Measurements from ENCODE around the gene MSI2.

The MSI2 gene

GRCh38 chr17:57466017-57466471 is 209.7 kb downstream of the MSI2 start:
- H3K9me2 ChIP-seq (replicated peaks; ENCODE audit: low read depth, low read length), result no peaks in the 10 kb centered on the region
- H2AFZ ChIP-seq (ENCODE audit: low read length), result no peak overlapping the region
- H3K79me2 ChIP-seq (ENCODE audit: insufficient read depth, low read length), result peaks cover 96% of the 10 kb centered on the region
- TF ChIP-seq CTCF (conservative IDR thresholded peaks at IDR 0.05; ENCODE audit: low read length) (no peak), EZH2phosphoT487 (IDR thresholded peaks at IDR 0.05; ENCODE audit: borderline replicate concordance) (no peak)
- no peak overlapping the region for H3K4me2 ChIP-seq (ENCODE audit: low read depth, low read length, poor library complexity, severe bottlenecking)
- H3K4me1 ChIP-seq (ENCODE audit: insufficient read depth, low read length, poor library complexity, severe bottlenecking), result peaks cover 77% of the 10 kb centered on the region
- H3K27me3 ChIP-seq (ENCODE audit: insufficient read depth, low read length, poor library complexity, severe bottlenecking), result no peaks in the 10 kb centered on the region
- no peaks in the 10 kb centered on the region for H3K9me3 ChIP-seq (ENCODE audit: insufficient read depth, low read depth, low read length)
- H3K9ac ChIP-seq (ENCODE audit: low read depth, low read length, poor library complexity, severe bottlenecking), result peak overlapping the region; percentile 16
- no peaks in the 10 kb centered on the region for H4K20me1 ChIP-seq (ENCODE audit: insufficient read depth, low read length, poor library complexity, severe bottlenecking)
- H3F3A ChIP-seq (ENCODE audit: low read depth), result no peaks in the 10 kb centered on the region
- H3K36me3 ChIP-seq (ENCODE audit: insufficient read depth, low read length), result peaks cover 18% of the 10 kb centered on the region; the same call in 1 of the 2 replicates
- H3K4me3 ChIP-seq (ENCODE audit: low read length, poor library complexity, severe bottlenecking), result no peak overlapping the region

- no peaks in the 10 kb centered on the region for H3K27me3 ChIP-seq (ENCODE audit: insufficient read depth, low read length, poor library complexity, severe bottlenecking)
- H4K20me1 ChIP-seq (ENCODE audit: insufficient read depth, low read length, poor library complexity, severe bottlenecking), result peaks cover 2% of the 10 kb centered on the region
- peaks cover 77% of the 10 kb centered on the region for H3K4me1 ChIP-seq (ENCODE audit: insufficient read depth, low read length, poor library complexity, severe bottlenecking)
- H3K9me2 ChIP-seq (replicated peaks; ENCODE audit: low read depth, low read length), result no peaks in the 10 kb centered on the region
- peaks cover 96% of the 10 kb centered on the region for H3K79me2 ChIP-seq (ENCODE audit: insufficient read depth, low read length)
- no peak overlapping the region for H3K4me3 ChIP-seq (ENCODE audit: low read length, poor library complexity, severe bottlenecking)
- TF ChIP-seq EZH2phosphoT487 (IDR thresholded peaks at IDR 0.05; ENCODE audit: borderline replicate concordance) (no peak), CTCF (conservative IDR thresholded peaks at IDR 0.05; ENCODE audit: low read length) (no peak)
- H3K36me3 ChIP-seq (ENCODE audit: insufficient read depth, low read length), result peaks cover 20% of the 10 kb centered on the region; the same call in 1 of the 2 replicates
- H3K4me2 ChIP-seq (ENCODE audit: low read depth, low read length, poor library complexity, severe bottlenecking), result no peak overlapping the region
- H3K9ac ChIP-seq (ENCODE audit: low read depth, low read length, poor library complexity, severe bottlenecking), result no peak overlapping the region
- no peaks in the 10 kb centered on the region for H3K9me3 ChIP-seq (ENCODE audit: insufficient read depth, low read depth, low read length)
- no peak overlapping the region for H2AFZ ChIP-seq (ENCODE audit: low read length)
- no peaks in the 10 kb centered on the region for H3F3A ChIP-seq (ENCODE audit: low read depth)
These were observed 210.2 kb downstream of the MSI2 start for GRCh38 chr17:57466521-57466920.

GRCh38 chr17:57467226-57467625 is 210.9 kb downstream of the MSI2 start:
- H3K36me3 ChIP-seq (ENCODE audit: insufficient read depth, low read length), result peaks cover 23% of the 10 kb centered on the region; the same call in 1 of the 2 replicates
- no peaks in the 10 kb centered on the region for H3K9me3 ChIP-seq (ENCODE audit: insufficient read depth, low read depth, low read length)
- H3F3A ChIP-seq (ENCODE audit: low read depth), result no peaks in the 10 kb centered on the region
- no peak overlapping the region for H3K4me3 ChIP-seq (ENCODE audit: low read length, poor library complexity, severe bottlenecking)
- no peak overlapping the region for H3K9ac ChIP-seq (ENCODE audit: low read depth, low read length, poor library complexity, severe bottlenecking)
- H3K4me1 ChIP-seq (ENCODE audit: insufficient read depth, low read length, poor library complexity, severe bottlenecking), result peaks cover 77% of the 10 kb centered on the region
- H3K4me2 ChIP-seq (ENCODE audit: low read depth, low read length, poor library complexity, severe bottlenecking), result no peak overlapping the region
- H3K27me3 ChIP-seq (ENCODE audit: insufficient read depth, low read length, poor library complexity, severe bottlenecking), result no peaks in the 10 kb centered on the region
- H3K9me2 ChIP-seq (replicated peaks; ENCODE audit: low read depth, low read length), result no peaks in the 10 kb centered on the region
- H4K20me1 ChIP-seq (ENCODE audit: insufficient read depth, low read length, poor library complexity, severe bottlenecking), result peaks cover 4% of the 10 kb centered on the region
- no peak for TF ChIP-seq EZH2phosphoT487 (IDR thresholded peaks at IDR 0.05; ENCODE audit: borderline replicate concordance)
- no peak for TF ChIP-seq CTCF (conservative IDR thresholded peaks at IDR 0.05; ENCODE audit: low read length)
- peaks cover 96% of the 10 kb centered on the region for H3K79me2 ChIP-seq (ENCODE audit: insufficient read depth, low read length)
- no peak overlapping the region for H2AFZ ChIP-seq (ENCODE audit: low read length)
